HepG2 (cell line): Measurements from ENCODE around the gene SBK2.
"Not testable (repeated sequence)": the region's sequence is repeated elsewhere in the genome, so short reads cannot be mapped to it uniquely, and the experiment has no call there.

Experiments
- SAFB2 ChIP-seq: sonication (generic); formaldehyde crosslinking; IDR thresholded peaks from 2 replicates; pipeline ENCODE4 v1.5.1; 2020; ENCODE audit warnings: missing genetic modification reagents, low read depth, mild to moderate bottlenecking, borderline replicate concordance
- THRA ChIP-seq: sonication (generic); formaldehyde crosslinking; IDR thresholded peaks from 2 replicates; pipeline ENCODE4 v1.4.0; 2020; ENCODE audit warnings: missing genetic modification reagents, borderline replicate concordance
- ZNF274 ChIP-seq: sonication (generic); formaldehyde crosslinking; IDR thresholded peaks from 2 replicates; pipeline ENCODE4 v1.5.1; 2020; ENCODE audit warnings: mild to moderate bottlenecking, missing genetic modification reagents
- ZNF616 ChIP-seq: sonication (generic); formaldehyde crosslinking; IDR thresholded peaks from 2 replicates; pipeline ENCODE4 v1.5.0; 2020; ENCODE audit warnings: low read depth, mild to moderate bottlenecking, missing genetic modification reagents

- not testable (repeated sequence) for TF ChIP-seq ZNF274 (CRISPR knock-in tag); THRA (CRISPR knock-in tag); ZNF616; SAFB2 (CRISPR knock-in tag)
Observed at GRCh38 chr19:55583897-55584296, 47.0 kb upstream of the SBK2 start.
